ENCODE measurements around the gene UBE2J2.

DNA sequence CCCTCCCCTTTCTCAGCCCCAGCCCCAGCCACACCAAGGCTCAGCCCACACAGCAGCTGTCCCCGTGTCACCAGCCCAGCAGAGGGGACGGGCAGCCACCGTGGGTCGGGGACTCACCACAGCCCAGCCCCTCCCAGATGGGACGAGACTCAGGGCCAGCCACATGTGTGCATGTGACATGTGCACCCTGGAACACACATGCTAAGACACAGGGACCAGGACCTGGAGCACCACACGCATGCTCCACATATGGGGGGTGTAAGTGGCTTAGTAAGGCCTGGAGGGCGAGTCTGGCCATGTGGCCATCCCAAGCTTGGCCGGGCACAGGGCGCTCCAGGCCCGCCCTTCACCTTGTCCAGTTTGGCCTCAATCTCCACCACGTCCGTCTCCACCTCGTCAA lies 30.1 kb upstream of the UBE2J2 start:
- TF ChIP-seq POLR2A (IDR thresholded peaks at IDR 0.05) (no peak), CTCF (IDR thresholded peaks at IDR 0.05) (no peak), POLR2AphosphoS5 (IDR thresholded peaks at IDR 0.05) (no peak)

Data from stomach (tissue), 4 donors.